ENCODE measurements around the gene C9orf153. TPM values are rescaled to one million over a fixed set of nuclear protein-coding genes. Genes with fewer than 3 reads are reported as not detected.
"Not testable (repeated sequence)": the region's sequence is repeated elsewhere in the genome, so short reads cannot be mapped to it uniquely, and the experiment has no call there.

C9orf153 gene
- total RNA-seq, 2 experiments from 2014 or later, result 0.12 to 0.35 TPM

DNA sequence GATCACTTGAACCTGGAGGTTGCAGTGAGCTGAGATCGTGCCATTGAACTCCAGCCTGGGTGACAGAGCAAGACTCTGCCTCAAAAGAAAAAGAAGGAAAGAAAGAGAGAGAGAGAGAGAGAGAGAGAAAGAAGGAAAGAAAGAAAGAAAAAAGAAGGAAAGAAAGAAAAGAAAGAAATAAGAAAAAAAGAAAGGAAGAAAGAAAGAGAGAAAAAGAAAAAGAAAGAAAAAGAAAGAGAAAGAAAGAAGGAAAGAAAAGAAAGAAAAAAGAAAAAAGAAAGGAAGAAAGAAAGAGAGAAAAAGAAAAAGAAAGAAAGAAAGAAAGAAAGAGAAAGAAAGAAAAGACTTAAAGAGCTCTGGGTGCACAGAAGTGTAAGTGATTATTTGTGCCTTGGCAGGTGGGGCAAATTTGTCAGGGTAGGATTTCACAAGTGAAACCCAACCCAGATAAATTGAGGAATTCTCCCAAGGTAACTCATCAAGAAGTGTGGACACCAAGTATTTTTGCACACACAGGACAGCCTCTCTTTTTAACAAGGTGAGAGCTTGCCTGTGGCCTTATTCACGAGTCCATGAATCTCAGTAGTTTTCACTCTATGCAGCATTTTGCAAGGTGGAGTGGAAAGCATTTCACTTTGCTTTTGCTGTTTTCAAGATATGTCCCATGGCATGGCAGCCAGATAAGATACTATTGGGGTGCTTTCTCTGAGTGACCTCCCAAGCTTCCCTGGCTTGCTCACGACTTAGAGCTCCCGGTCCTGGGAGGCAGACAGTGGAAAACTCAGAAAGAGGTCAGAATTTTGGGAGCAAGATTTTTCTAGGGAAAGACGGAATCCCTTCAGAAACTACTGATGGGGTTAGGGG lies 57.8 kb downstream of the C9orf153 start:
- Mint-ChIP-seq H3K27me3 (peaks cover 10% of the 10 kb centered on the region), H3K4me1 (no peaks in the 10 kb centered on the region), H3K27ac (no peak overlapping the region), H3K4me3 (no peak overlapping the region), H3K9me3 (no peaks in the 10 kb centered on the region), H3K36me3 (ENCODE audit: low read depth) (no peaks in the 10 kb centered on the region)
- ChIA-PET POLR2A (interaction anchor here (0.6 kb wide), 1 partner anchor 14 kb away, joined by 5 read pairs; no protein-coding TSS in a partner anchor), CTCF (interaction anchor here (0.5 to 1.1 kb wide), 4 partner anchors 32 to 294 kb away, joined by 3 read pairs; partner anchors contain the start of gene ISCA1)
- no peak for DNase-seq

DNA sequence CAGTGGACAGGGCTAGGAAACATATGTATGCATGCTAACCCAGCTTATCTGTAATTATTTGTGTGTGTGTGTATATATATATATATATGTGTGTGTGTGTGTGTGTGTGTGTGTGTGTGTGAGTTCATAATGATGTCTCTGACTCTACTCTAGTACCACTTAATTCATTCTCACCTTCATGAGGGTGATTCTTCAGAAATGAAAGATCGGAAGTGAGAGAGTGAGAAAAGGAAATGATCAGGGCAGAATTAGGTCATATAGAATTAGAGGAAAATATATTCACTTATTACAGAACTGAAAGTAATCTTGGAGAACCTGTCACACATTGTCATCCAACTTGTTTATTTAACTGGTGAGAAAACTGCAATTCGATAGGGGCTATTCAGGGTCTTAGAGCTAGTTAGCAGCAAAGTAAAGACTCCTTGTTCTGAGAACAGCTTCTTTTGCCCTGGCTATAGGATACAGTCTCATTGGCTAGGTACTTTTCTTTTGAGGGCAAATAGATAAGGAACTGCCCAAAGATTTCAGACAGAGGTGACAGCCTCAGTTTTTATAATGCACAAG lies 58.8 kb downstream of the C9orf153 start:
- peaks cover 10% of the 10 kb centered on the region for H3K27me3 Mint-ChIP-seq
- POLR2A ChIA-PET, result no interaction called here
- no peak overlapping the region for H3K4me3 Mint-ChIP-seq
- H3K4me1 Mint-ChIP-seq, result no peaks in the 10 kb centered on the region
- DNase-seq, result no peak
- no peaks in the 10 kb centered on the region for H3K9me3 Mint-ChIP-seq
- no peak overlapping the region for H3K27ac Mint-ChIP-seq
- CTCF ChIA-PET, result no interaction called here
- no peaks in the 10 kb centered on the region for H3K36me3 Mint-ChIP-seq (ENCODE audit: low read depth)

DNA sequence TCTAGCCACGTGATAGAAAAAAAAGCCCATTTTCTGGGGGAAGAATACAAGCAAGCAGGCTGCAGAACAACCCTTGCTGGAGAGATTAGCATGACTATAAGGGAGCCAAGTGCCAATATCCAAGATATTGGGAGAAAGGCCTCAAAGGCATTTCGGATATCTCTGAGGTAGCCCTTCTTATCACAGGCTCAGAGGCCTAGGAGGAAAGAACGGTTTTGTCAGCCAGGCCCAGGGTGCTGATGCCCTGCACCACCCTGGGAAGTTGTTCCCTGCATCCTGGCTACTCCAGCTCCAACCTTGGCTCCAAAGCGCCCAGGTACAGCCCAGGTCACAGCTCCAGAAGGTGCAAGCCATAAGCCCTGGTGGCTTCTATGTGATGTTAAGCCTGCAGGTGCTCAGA lies 66.4 kb downstream of the C9orf153 start:
- CTCF ChIA-PET, result no interaction called here
- H3K36me3 Mint-ChIP-seq (ENCODE audit: low read depth), result no peaks in the 10 kb centered on the region

GRCh38 chr9:86190700-86191099 lies 68.8 kb downstream of the C9orf153 start:
- H3K27ac Mint-ChIP-seq; CTCF ChIA-PET; H3K27me3 Mint-ChIP-seq; DNase-seq; H3K4me1 Mint-ChIP-seq; H3K4me3 Mint-ChIP-seq; H3K36me3 Mint-ChIP-seq (ENCODE audit: low read depth): not testable (repeated sequence)
- POLR2A ChIA-PET, result interaction anchor here (0.6 kb wide), 1 partner anchor 408 kb away, joined by 3 read pairs; no protein-coding TSS in a partner anchor
- H3K9me3 Mint-ChIP-seq, result peaks cover 15% of the 10 kb centered on the region

More for the DNA sequence above, 66.4 kb downstream of the C9orf153 start:
- peaks cover 2% of the 10 kb centered on the region for H3K27me3 Mint-ChIP-seq
- no peaks in the 10 kb centered on the region for H3K4me1 Mint-ChIP-seq
- H3K9me3 Mint-ChIP-seq, result peaks cover 15% of the 10 kb centered on the region
- H3K27ac Mint-ChIP-seq, result no peak overlapping the region
- no peak for DNase-seq
- no peak overlapping the region for H3K4me3 Mint-ChIP-seq
- POLR2A ChIA-PET, result no interaction called here

DNA sequence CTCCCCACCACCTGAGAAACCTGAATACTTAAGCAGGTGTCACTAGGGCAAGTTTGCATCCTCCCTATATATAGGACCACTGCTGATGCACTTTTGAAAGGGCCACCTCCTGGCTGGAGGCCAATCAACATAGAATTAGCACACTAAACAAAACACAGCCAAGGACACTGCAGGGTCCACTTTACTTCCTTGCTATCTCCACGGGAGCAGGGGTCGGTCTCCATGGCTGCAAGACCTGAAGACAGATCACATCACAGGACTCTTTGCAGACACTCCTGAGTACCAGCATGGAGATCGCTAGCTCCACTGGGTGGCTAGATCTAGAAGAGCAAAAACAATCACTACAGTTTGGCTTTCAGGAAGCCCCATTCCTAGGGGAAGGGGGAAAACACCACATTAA lies 72.3 kb downstream of the C9orf153 start:
- H3K36me3 Mint-ChIP-seq (ENCODE audit: low read depth), result no peaks in the 10 kb centered on the region
- H3K4me1 Mint-ChIP-seq, result no peaks in the 10 kb centered on the region
- no peak for DNase-seq
- peaks cover 12% of the 10 kb centered on the region for H3K27me3 Mint-ChIP-seq
- no peak overlapping the region for H3K4me3 Mint-ChIP-seq
- H3K9me3 Mint-ChIP-seq, result no peaks in the 10 kb centered on the region
- POLR2A ChIA-PET, result no interaction called here
- CTCF ChIA-PET, result interaction anchor here (0.8 kb wide), 1 partner anchor 71 kb away, joined by 4 read pairs; no protein-coding TSS in a partner anchor
- H3K27ac Mint-ChIP-seq, result no peak overlapping the region

DNA sequence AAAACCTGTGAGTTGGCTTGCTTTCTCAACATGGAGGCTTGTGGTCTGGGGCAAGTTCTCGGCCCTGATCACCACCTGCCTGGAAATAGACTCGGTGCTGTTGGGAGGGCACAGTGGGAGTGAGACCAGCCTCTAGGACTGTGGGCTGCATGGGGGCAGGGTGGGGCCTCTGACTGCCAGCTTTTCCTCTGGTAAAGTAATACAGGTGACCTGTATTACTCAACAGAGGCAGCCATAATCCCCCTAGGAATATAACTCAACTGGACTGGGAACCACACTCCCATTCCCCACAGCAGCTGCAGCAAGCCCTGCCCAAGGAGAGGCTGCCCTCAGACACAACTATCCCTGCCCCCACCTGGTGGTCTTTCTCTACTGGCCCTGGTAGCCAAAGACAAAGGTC lies 72.8 kb downstream of the C9orf153 start:
- H3K27ac Mint-ChIP-seq, result no peak overlapping the region
- ChIA-PET CTCF (no interaction called here), POLR2A (no interaction called here)

GRCh38 chr9:86185872-86186271 lies 73.6 kb downstream of the C9orf153 start:
- peaks cover 12% of the 10 kb centered on the region for H3K27me3 Mint-ChIP-seq
- no peak overlapping the region for H3K27ac Mint-ChIP-seq
- H3K36me3 Mint-ChIP-seq (ENCODE audit: low read depth), result no peaks in the 10 kb centered on the region
- ChIA-PET CTCF (interaction anchor here (0.6 kb wide), 1 partner anchor 29 kb away, joined by 4 read pairs; no protein-coding TSS in a partner anchor), POLR2A (no interaction called here)
- no peak overlapping the region for H3K4me3 Mint-ChIP-seq
- no peaks in the 10 kb centered on the region for H3K9me3 Mint-ChIP-seq
- H3K4me1 Mint-ChIP-seq, result no peaks in the 10 kb centered on the region
- no peak for DNase-seq

More for the DNA sequence above, 72.8 kb downstream of the C9orf153 start:
- Mint-ChIP-seq H3K36me3 (ENCODE audit: low read depth) (no peaks in the 10 kb centered on the region), H3K4me1 (no peaks in the 10 kb centered on the region), H3K4me3 (no peak overlapping the region), H3K9me3 (no peaks in the 10 kb centered on the region), H3K27me3 (peaks cover 12% of the 10 kb centered on the region)
- DNase-seq, result no peak

DNA sequence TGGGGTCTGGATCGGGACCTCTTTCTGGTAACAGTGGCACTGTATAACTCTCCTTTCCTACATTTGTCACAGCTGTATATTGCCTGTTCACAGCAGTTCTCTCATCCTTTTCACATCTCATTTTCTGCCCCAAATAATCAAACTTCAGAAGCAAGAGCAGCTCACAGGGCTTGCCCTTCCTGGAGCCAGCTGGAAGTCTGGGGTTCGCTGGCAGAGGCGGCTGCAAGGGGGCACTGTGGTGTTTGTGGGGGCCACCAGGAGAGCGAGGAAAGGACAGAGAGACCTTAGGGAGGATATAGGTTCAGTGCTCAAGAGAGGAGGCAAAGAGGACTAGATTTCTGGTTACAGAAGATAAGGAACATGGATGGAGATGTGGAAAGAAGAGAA lies 75.3 kb downstream of the C9orf153 start:
- Mint-ChIP-seq H3K27me3 (peaks cover 10% of the 10 kb centered on the region), H3K4me1 (no peaks in the 10 kb centered on the region), H3K27ac (no peak overlapping the region), H3K4me3 (no peak overlapping the region), H3K36me3 (ENCODE audit: low read depth) (no peaks in the 10 kb centered on the region), H3K9me3 (no peaks in the 10 kb centered on the region)
- POLR2A ChIA-PET, result no interaction called here
- no peak for DNase-seq
- CTCF ChIA-PET, result no interaction called here

- ChIA-PET CTCF (no interaction called here), POLR2A (no interaction called here)
- H3K27ac Mint-ChIP-seq, result no peak overlapping the region
- no peaks in the 10 kb centered on the region for H3K36me3 Mint-ChIP-seq (ENCODE audit: low read depth)
- no peaks in the 10 kb centered on the region for H3K4me1 Mint-ChIP-seq
- DNase-seq, result no peak
- H3K9me3 Mint-ChIP-seq, result no peaks in the 10 kb centered on the region
- H3K4me3 Mint-ChIP-seq, result no peak overlapping the region
- H3K27me3 Mint-ChIP-seq, result peaks cover 10% of the 10 kb centered on the region
These were observed 76.0 kb downstream of the C9orf153 start for GRCh38 chr9:86183229-86184137.

GRCh38 chr9:86181379-86182315 lies 77.8 kb downstream of the C9orf153 start:
- Mint-ChIP-seq H3K9me3 (no peaks in the 10 kb centered on the region), H3K27me3 (peaks cover 5% of the 10 kb centered on the region), H3K27ac (no peak overlapping the region), H3K4me3 (no peak overlapping the region), H3K4me1 (no peaks in the 10 kb centered on the region), H3K36me3 (ENCODE audit: low read depth) (no peaks in the 10 kb centered on the region)
- POLR2A ChIA-PET, result no interaction called here
- CTCF ChIA-PET, result no interaction called here
- DNase-seq, result no peak

- ChIA-PET POLR2A (no interaction called here), CTCF (no interaction called here)
- no peak overlapping the region for H3K4me3 Mint-ChIP-seq
- no peaks in the 10 kb centered on the region for H3K4me1 Mint-ChIP-seq
- no peak overlapping the region for H3K27ac Mint-ChIP-seq
- no peak for DNase-seq
- peaks cover 3% of the 10 kb centered on the region for H3K27me3 Mint-ChIP-seq
- no peaks in the 10 kb centered on the region for H3K9me3 Mint-ChIP-seq
- no peaks in the 10 kb centered on the region for H3K36me3 Mint-ChIP-seq (ENCODE audit: low read depth)
These were observed 81.0 kb downstream of the C9orf153 start for GRCh38 chr9:86178503-86178902.

DNA sequence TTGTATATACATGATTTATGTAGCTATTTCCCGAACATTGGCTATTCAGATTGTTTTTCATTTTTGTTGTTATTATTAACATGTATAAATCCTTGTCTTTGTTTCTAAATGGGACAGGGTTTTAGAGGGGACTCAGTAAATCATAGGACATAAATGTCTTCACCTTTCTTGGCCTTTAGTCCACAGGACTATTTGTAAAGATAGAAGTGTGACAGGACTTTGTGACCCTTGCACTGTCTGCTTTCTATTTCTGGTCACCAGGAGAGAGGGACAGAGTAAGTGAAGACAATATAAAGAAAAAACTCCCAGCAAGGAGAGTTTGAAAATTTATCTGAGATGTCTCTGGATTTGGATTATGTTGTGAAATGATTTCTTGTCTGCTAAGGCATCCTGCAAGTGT lies 81.5 kb downstream of the C9orf153 start:
- Mint-ChIP-seq H3K9me3 (no peaks in the 10 kb centered on the region), H3K27me3 (no peaks in the 10 kb centered on the region), H3K36me3 (ENCODE audit: low read depth) (no peaks in the 10 kb centered on the region), H3K4me1 (no peaks in the 10 kb centered on the region), H3K4me3 (no peak overlapping the region), H3K27ac (no peak overlapping the region)
- ChIA-PET POLR2A (no interaction called here), CTCF (no interaction called here)
- DNase-seq, result no peak
